ENCODE data around the gene C19orf47.

Gene C19orf47

GRCh38 chr19:40280608-40281221, 67.5 kb downstream of the C19orf47 start:
- DNase-seq: no peak

DNA sequence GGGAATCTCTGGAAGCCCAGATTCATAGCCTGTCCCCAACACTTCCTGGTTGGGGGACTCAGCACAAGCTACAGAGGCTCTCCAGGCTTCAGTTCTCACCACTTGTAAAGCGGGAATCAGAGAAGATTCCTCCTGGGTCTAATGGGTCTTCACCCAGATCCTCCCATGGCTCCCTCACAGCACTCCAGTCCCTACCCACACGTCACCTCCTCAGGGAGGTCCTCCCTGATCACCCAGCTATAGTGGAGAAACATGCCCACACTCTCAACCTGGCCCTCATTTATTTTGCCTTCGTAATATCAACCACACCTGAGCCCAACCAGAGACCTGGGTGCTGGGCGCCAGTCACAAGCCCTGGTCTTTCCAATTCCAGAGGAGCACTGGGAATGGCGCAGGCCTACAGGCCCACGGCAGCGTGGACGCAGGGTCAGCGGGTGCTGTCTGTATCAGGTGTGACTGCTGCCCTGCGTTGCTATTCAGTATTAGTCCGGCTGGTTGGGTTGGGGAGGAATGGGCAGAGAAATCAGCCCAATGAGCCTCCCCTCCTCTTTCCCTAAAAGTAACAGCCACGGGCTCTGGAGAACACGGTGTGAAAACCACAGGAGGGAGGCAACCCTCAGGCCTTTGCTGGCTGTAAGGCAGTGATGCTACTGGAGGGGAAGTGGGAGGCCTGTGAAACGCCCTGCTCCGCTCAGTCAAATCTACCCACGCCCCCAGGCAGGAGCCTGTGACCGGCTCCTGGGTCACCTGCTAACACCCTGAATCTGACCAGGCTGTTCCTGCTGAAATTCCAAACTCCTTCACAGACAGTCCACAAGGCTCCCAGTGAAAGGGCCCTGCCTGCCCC, 68.2 kb downstream of the C19orf47 start:
- DNase-seq: no peak

DNA sequence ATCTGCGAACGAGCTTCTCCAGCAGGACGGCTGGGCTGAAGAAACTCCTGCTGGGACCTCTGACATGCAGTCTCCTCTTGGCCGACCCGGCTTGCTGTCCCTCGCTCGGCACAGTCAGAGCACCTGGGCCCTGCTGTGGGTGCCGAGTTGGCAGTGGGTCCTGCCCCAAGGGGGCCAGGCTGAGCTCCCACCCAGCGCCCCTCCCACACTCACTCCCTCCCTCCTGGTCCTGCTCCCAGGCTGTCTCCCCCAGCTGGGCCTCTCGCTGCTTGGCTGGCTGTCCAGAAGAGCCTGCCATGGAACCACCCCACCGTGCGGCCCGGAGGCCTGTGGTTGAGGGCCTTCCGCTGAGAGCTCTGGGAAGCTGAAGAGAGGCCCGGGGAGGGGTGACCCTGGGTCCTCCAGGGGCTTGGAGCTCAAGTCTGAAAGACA, 69.1 kb downstream of the C19orf47 start:
- no peak for DNase-seq

DNA sequence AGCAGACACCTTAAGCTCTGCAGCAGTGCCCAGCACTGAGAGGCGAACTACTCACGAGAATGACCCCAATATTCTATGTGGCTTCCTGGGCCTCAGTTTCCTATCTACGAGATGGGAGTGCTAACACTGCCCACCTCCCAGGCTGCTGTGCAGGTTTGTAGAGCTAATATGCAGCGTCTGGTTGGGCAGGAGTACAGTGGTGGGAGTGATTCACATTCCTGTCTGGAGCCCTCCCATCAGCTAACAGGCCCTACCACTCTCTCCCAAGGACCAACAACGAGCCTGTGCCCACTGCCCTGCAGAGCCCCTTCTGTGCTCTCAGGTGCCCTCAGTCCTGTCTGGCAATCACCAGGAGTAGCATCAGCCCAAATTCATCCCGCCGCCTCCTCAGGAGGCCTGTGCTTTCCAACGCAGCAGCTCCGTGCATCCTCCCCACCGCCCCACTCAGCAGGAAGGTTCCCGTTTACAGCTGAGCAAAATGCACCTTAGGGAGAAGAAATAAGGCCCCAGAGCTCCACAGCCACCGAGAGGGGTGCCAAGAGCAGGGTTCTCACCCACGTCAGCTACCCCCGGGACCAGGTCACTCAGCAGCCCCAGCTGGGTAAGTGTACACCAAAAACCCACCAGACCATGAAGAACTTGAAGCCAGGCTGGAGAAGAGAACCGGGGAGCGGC, 69.7 kb downstream of the C19orf47 start:
- DNase-seq: no peak

GRCh38 chr19:40277356-40278059, 70.7 kb downstream of the C19orf47 start:
- no peak for DNase-seq

DNA sequence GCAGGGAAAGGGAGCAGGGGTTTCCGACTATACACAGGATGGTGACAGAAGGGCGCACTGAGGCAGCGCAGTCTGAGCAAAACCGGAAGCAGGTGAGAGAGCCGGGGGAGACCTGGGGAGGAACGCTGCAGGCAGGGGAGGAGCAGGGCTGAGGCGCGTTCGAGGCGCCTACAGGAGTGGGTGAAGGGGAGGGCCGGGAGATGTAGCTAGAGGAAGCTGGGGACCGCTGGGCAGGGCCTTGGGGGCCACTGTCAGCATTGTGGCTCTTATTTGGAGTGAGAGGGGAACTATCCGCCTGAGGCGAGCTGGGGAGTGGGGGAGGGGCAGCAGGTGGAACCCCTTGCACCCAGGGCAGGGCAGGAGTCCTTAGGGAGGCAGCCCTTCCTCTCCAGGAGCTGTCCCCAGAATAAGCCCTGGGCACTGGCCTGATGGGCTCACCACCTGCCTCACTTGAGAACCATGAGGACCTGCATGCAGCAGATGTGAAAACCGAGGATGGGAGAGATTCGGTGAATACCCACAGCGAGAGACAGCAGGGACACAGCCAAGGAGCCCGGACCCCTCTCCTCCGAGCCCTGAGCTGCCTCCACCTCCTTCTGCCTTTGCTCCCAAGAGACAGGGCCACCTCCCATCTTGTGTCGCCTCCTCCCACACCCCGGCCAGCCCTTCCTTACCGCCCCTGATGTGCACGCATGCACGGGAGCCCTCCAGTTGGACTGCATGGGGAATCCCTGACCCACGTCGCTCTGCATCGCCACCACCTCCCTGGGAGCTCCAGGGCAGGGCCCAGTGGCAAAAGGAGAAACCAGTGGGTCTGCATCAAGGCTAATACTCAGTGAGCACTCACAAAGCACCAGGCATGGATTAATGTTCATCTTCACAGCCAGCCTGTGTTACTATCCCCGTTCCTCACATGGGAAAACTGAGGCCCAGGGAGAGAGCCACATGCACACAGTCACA, 73.3 kb downstream of the C19orf47 start:
- DNase-seq: no peak

DNA sequence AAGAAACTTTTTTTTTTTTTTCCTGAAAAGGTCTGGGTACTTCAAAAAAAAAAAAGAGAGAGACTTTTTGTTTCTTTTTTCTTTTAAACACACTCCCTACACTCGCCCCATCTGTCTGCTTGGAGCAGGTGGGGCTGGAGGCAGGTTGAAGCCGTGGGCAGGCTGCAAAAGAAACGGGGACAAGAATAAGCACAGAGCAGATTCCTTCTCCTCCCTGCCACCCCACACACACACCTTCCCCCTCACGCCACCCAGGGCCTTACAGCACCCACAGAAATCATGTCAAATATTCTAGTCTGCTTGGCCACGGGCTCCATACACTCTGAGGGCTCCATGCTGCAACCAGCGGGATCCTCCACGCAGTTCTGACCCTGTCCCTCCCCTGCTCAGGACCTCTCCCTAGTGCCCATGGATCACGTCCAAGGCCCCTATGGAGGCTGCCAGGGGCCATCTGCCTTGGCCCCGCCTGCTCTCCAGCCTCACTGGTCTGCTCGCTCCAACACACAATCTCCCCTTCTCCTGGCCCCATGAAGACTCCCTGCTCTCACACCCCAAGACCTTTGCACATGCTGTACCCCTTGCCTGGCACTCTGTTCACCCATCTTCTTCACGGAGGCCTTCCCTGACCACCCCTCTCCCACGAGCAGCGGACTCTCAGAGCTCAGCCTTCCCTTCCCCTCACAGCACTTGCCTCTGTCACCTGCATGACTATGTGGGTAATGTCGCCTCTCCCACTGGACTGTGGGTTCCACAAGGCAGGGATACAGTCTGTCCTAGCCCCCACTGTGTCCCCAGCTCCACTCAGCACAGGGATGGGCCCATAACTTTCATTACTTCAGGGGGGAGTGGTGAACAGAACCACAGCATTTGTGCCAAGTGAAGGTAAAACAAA, 74.5 kb downstream of the C19orf47 start:
- no peak for DNase-seq

- no peak for DNase-seq
Measured at GRCh38 chr19:40272261-40272660, 75.9 kb downstream of the C19orf47 start.

DNA sequence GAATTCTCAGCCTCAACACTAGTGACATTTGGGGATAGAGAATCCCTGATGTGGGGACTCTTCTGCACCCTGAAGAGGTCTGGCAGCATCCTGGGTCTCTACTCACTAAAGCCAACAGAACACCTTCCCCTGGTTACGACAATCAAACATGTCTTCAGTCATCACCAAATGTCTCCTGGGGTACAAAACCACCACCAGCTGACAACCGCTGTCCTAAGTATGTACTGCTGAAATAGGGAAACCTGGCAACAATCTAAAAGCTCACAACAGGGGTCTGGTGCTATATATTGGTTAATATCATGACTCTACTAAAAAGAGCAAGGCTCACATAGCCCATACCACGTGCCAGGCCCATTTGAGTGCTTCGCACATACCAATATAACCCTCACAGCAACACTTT, 76.5 kb downstream of the C19orf47 start:
- no peak for DNase-seq

DNA sequence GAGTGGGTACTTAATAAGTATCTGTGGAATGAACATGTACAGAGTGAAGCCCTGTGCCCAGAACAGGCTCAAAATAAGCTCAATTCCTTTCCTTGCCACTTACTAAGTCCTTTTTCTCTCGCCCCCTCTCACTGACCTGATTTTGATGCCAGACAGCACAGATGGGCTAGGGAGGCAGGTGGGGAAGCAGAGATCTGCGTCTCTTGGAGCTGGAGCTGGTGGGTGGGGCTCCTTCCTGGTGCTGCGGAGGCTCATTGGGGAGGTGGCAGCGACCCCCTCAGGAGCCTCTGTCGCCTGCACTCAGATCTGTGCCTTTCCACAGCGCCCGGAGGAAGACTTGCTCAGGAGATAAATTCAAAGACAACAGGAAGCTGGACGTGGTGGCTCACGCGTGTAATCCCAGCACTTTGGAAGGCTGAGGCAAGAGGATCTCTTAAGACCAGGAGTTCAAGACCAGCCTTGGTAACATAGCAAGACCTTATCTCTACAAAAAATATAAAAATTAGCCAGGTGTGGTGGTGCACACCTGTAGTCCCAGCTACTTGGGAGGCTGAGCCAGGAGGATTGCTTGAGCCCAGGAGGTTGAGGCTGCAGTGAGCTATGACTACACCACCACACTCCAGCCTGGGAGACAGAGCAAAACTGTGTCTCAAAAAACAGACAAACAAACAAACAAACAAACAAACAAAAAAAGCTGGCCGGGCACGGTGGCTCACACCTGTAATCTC, 77.7 kb downstream of the C19orf47 start:
- no peak for DNase-seq

All from hematopoietic multipotent progenitor cell treated with erythropoietin and hydrocortisone succinate and interleukin-3 and kit ligand, for 8 days (in vitro differentiated cells).